Measurements from ENCODE around the gene FKBP5.

DNA sequence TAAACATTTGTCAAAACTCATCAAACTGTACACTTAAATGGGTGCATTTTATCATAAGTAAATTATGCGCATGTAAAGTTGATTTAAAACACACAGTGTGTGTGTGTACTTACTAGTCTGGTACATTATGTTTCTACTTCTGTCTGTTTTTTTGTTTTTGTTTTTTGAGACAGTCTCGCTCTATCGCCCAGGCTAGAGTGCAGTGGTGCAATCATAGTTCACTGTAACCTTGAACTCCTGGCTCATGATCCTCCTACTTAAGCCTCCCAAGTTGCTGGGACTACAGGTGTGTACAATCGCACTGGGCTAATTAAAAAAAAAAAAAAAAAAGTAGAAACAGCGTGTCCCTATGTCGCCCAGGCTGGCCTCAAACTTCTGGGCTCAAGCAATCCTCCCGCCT is 23.0 kb upstream of the FKBP5 start:
- TF ChIP-seq, protein P1, sequence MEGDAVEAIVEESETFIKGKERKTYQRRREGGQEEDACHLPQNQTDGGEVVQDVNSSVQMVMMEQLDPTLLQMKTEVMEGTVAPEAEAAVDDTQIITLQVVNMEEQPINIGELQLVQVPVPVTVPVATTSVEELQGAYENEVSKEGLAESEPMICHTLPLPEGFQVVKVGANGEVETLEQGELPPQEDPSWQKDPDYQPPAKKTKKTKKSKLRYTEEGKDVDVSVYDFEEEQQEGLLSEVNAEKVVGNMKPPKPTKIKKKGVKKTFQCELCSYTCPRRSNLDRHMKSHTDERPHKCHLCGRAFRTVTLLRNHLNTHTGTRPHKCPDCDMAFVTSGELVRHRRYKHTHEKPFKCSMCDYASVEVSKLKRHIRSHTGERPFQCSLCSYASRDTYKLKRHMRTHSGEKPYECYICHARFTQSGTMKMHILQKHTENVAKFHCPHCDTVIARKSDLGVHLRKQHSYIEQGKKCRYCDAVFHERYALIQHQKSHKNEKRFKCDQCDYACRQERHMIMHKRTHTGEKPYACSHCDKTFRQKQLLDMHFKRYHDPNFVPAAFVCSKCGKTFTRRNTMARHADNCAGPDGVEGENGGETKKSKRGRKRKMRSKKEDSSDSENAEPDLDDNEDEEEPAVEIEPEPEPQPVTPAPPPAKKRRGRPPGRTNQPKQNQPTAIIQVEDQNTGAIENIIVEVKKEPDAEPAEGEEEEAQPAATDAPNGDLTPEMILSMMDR (conservative IDR thresholded peaks at IDR 0.05; ENCODE audit: low read depth, low read length), result no peak
- TF ChIP-seq POLR2A (IDR thresholded peaks at IDR 0.05; ENCODE audit: low read depth, low read length) (no peak), CHD1 (IDR thresholded peaks at IDR 0.05; ENCODE audit: low read depth, low read length) (no peak), MAZ (IDR thresholded peaks at IDR 0.05; ENCODE audit: borderline replicate concordance, low read depth, low read length) (no peak), RFX5 (IDR thresholded peaks at IDR 0.05; ENCODE audit: low read depth, low read length) (no peak), CEBPB (IDR thresholded peaks at IDR 0.05; ENCODE audit: low read depth, low read length) (no peak), MXI1 (IDR thresholded peaks at IDR 0.05; ENCODE audit: borderline replicate concordance, low read depth, low read length) (no peak), SMC3 (IDR thresholded peaks at IDR 0.05; ENCODE audit: low read depth, low read length) (no peak), RAD21 (IDR thresholded peaks at IDR 0.05; ENCODE audit: low read length) (no peak), NFE2L2 (IDR thresholded peaks at IDR 0.05; ENCODE audit: low read depth, low read length) (no peak)
- TF ChIP-seq, protein P2, sequence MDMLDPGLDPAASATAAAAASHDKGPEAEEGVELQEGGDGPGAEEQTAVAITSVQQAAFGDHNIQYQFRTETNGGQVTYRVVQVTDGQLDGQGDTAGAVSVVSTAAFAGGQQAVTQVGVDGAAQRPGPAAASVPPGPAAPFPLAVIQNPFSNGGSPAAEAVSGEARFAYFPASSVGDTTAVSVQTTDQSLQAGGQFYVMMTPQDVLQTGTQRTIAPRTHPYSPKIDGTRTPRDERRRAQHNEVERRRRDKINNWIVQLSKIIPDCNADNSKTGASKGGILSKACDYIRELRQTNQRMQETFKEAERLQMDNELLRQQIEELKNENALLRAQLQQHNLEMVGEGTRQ (IDR thresholded peaks at IDR 0.05; ENCODE audit: low read depth, low read length), result no peak
- TF ChIP-seq, protein P3, sequence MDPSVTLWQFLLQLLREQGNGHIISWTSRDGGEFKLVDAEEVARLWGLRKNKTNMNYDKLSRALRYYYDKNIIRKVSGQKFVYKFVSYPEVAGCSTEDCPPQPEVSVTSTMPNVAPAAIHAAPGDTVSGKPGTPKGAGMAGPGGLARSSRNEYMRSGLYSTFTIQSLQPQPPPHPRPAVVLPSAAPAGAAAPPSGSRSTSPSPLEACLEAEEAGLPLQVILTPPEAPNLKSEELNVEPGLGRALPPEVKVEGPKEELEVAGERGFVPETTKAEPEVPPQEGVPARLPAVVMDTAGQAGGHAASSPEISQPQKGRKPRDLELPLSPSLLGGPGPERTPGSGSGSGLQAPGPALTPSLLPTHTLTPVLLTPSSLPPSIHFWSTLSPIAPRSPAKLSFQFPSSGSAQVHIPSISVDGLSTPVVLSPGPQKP (IDR thresholded peaks at IDR 0.05; ENCODE audit: borderline replicate concordance, low read depth, low read length), result no peak
